ENCODE results near the gene SF3B2. TPM values are rescaled to one million over a fixed set of nuclear protein-coding genes. Genes with fewer than 3 reads are reported as not detected.

Gene SF3B2
- total RNA-seq: 100 to 1,000 TPM; 142 to 193 (median 173) TPM

GRCh38 chr11:66051766-66052663, at the start of gene SF3B2:
TSS of gene SF3B2 (plus strand) at chr11:66052364. CDS start at chr11:66052385, 21 bp downstream.
- Histone ChIP-seq H3K4me1 (peaks cover 23 to 36% (median 25%) of the 10 kb centered on the region in 4 donors), H3K4me3 (peak within 1 kb of the TSS; percentile 82 to 99 (median 90)), H3K27ac (peak within 1 kb of the TSS; percentile 84 to 93 (median 90)), H3K9me3 (no peaks in the 10 kb centered on the region), H3K36me3 (peaks cover 12 to 33% (median 31%) of the 10 kb centered on the region in 4 donors), H3K27me3 (peaks cover 0 to 15% (median 7%) of the 10 kb centered on the region in 4 donors)
- peak in 1 of 4 donors; percentile 0 for TF ChIP-seq EP300 (IDR thresholded peaks at IDR 0.05)
- peak; percentile 90 to 94 for TF ChIP-seq POLR2AphosphoS5 (IDR thresholded peaks at IDR 0.05)
- peak in 2 of 6 experiments; percentile 9 to 48 for TF ChIP-seq CTCF (IDR thresholded peaks at IDR 0.05)
- TF ChIP-seq POLR2A (IDR thresholded peaks at IDR 0.05): peak in 3 of 4 donors; percentile 28 to 80 (median 52)
- ATAC-seq (ENCODE audit: low FRiP score in 2 of 2) (peak; percentile 99), DNase-seq (peak; percentile 97 to 100)
- WGBS, 2 donors: 0 to 1% methylated on average over 8 to 54 of the region's 84 CpGs

GRCh38 chr11:66002648-66003225, 49.4 kb upstream of the SF3B2 start:
- peak overlapping the region; percentile 47 to 97 (median 76) for H3K4me3 ChIP-seq
- peak overlapping the region; percentile 91 to 94 (median 94) for H3K27ac ChIP-seq
- TF ChIP-seq CTCF (IDR thresholded peaks at IDR 0.05): peak in 2 of 6 experiments; percentile 23
- TF ChIP-seq POLR2A (IDR thresholded peaks at IDR 0.05): peak in 1 of 4 donors; percentile 62
- TF ChIP-seq POLR2AphosphoS5 (IDR thresholded peaks at IDR 0.05): no peak
- TF ChIP-seq EP300 (IDR thresholded peaks at IDR 0.05): no peak
- no peaks in the 10 kb centered on the region for H3K9me3 ChIP-seq
- peaks cover 13 to 26% (median 24%) of the 10 kb centered on the region in 4 donors for H3K4me1 ChIP-seq
- peaks cover 21 to 45% (median 34%) of the 10 kb centered on the region in 4 donors for H3K36me3 ChIP-seq
- WGBS, 2 donors: 0 to 2% methylated on average over 12 to 28 of the region's 40 CpGs
- DNase-seq (peak; percentile 61 to 94), ATAC-seq (ENCODE audit: low FRiP score in 2 of 2) (peak; percentile 72 to 92)
- H3K27me3 ChIP-seq: no peaks in the 10 kb centered on the region

DNA sequence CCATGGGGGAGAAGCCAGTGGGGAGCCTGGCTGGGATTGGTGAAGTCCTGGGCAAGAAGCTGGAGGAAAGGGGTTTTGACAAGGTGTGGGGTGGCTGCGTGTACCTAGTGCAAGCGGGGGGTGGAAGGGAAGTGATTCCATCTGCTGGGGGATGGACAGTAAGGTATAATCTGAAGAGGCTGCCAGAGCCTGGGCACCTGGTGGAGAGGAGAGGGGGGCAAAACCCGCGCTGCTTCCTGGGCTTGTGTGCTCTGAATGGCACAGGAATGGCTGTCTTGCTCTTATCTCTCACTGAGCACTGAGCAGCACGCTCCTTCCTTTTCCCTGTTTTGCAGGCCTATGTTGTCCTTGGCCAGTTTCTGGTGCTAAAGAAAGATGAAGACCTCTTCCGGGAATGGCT, 48.9 kb upstream of the SF3B2 start:
- Histone ChIP-seq H3K27me3 (no peaks in the 10 kb centered on the region), H3K4me1 (peaks cover 13 to 26% (median 24%) of the 10 kb centered on the region in 4 donors), H3K9me3 (no peaks in the 10 kb centered on the region), H3K4me3 (peak overlapping the region in 3 of 4 donors; percentile 63 to 97 (median 89)), H3K27ac (peak overlapping the region; percentile 91 to 94 (median 94)), H3K36me3 (peaks cover 16 to 39% (median 29%) of the 10 kb centered on the region in 4 donors)
- no peak for DNase-seq
- no peak for ATAC-seq (ENCODE audit: low FRiP score in 2 of 2)
- WGBS, 2 donors: 70 to 81% methylated on average over 6 of the region's 6 CpGs
- TF ChIP-seq POLR2AphosphoS5 (IDR thresholded peaks at IDR 0.05) (no peak), EP300 (IDR thresholded peaks at IDR 0.05) (no peak), POLR2A (IDR thresholded peaks at IDR 0.05) (no peak), CTCF (IDR thresholded peaks at IDR 0.05) (no peak)

DNA sequence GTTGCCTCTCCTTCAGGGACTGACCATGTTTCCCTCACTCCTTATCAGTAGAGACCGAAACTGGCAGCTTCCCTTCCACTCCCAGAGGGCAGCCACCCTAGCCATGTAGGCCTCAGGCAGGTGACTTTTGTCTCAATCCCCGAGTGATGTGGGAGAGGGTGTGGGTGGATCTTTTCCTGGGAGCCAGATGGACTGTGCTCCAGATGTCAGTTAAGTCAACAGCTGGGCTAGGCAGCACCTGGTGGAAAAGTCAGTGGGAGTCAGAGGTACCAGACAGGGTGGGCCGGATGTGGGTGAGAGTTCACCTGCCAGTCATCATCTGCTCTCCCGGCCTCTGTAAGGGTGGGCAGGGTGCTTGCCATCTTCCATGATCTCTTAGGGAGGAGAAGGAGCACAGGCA, 48.0 kb upstream of the SF3B2 start:
- 79 to 91% methylated on average over 4 of the region's 4 CpGs for WGBS, 2 donors
- TF ChIP-seq EP300 (IDR thresholded peaks at IDR 0.05) (no peak), CTCF (IDR thresholded peaks at IDR 0.05) (no peak), POLR2AphosphoS5 (IDR thresholded peaks at IDR 0.05) (no peak), POLR2A (IDR thresholded peaks at IDR 0.05) (no peak)
- Histone ChIP-seq H3K27me3 (no peaks in the 10 kb centered on the region), H3K36me3 (peaks cover 9 to 30% (median 20%) of the 10 kb centered on the region in 4 donors), H3K4me3 (no peak overlapping the region), H3K27ac (peak overlapping the region in 1 of 4 donors; percentile 20), H3K4me1 (peaks cover 13 to 26% (median 24%) of the 10 kb centered on the region in 4 donors), H3K9me3 (no peaks in the 10 kb centered on the region)
- no peak for ATAC-seq (ENCODE audit: low FRiP score in 2 of 2)
- DNase-seq: no peak

All from upper lobe of left lung (tissue), 6 donors.